Esophagus muscularis mucosa (tissue), 4 donors: Measurements from ENCODE around the gene KCNJ6. TPM values are rescaled to one million over a fixed set of nuclear protein-coding genes. Genes with fewer than 3 reads are reported as not detected.
A peak's percentile ranks its signal among the peaks of the same experiment; 100 is the strongest.

Source experiments
- DNase-seq: peaks from one replicate; pipeline ENCODE4 v3.0.0-alpha.2; 2017; ENCODE audit errors: extremely low spot score
- H3K27ac ChIP-seq, 4 donors: fragments of 200-600 bp; sonication (generic); replicated peaks in 1 of 4; 1 replicate in 3 of 4; 2 replicates in 1 of 4; pipeline ENCODE4 v1.5.1; 2016 to 2019; ENCODE audit warnings: mild to moderate bottlenecking in 1 of 4
- H3K27me3 ChIP-seq, 4 donors: fragments of 200-600 bp; sonication (generic); one replicate each; pipeline versions ENCODE4 v1.5.1 to v1.6.0; 2016 to 2019
- H3K36me3 ChIP-seq, 4 donors: fragments of 200-600 bp; sonication (generic); one replicate each; pipeline ENCODE4 v1.5.1; 2016 to 2019
- H3K4me1 ChIP-seq, 4 donors: fragments of 200-600 bp; sonication (generic); one replicate each; pipeline ENCODE4 v1.5.1; 2016 to 2019
- H3K4me3 ChIP-seq, 4 donors: fragments of 200-600 bp; sonication (generic); 1 replicate in 2 of 4; 2 replicates in 2 of 4; pipeline ENCODE4 v1.5.1; 2016 to 2019; ENCODE audit warnings: mild to moderate bottlenecking in 4 of 4, moderate library complexity in 1 of 4
- H3K9me3 ChIP-seq, 4 donors: fragments of 200-600 bp; sonication (generic); 1 replicate in 3 of 4; 2 replicates in 1 of 4; pipeline ENCODE4 v1.5.1; 2016 to 2019
- EP300 ChIP-seq: sonication (generic); formaldehyde crosslinking; IDR thresholded peaks from one replicate; pipeline ENCODE4 v1.6.1; 2017; ENCODE audit warnings: antibody characterized with exemption
- POLR2A ChIP-seq: fragments of 450-650 bp; IDR thresholded peaks from one replicate; pipeline ENCODE4 v1.6.1; 2017; ENCODE audit warnings: antibody characterized with exemption, moderate library complexity, mild to moderate bottlenecking, low read depth
- POLR2AphosphoS5 ChIP-seq, 2 donors: sonication (generic); formaldehyde crosslinking; IDR thresholded peaks; one replicate each; pipeline ENCODE4 v1.6.1; 2017; ENCODE audit warnings: antibody characterized with exemption in 2 of 2
- WGBS: methylation state at CpG from one replicate; pipeline ENCODE4 v1.1.5; 2018; 5-methylcytosine and 5-hydroxymethylcytosine counted together
- intact Hi-C: fragments of 100-400 bp; cut with DNase I; formaldehyde crosslinking; loops from one replicate; pipeline ENCODE4 v1.15.1; 2023
- total RNA-seq, 4 donors: library from RNA; depleted of rRNA; stranded (reverse); fragments of >200 nt; gene quantifications; one replicate each; pipeline versions ENCODE4 v1.1.0 to v1.2.1, GENCODE V29; 2016
- TF ChIP-seq, protein P1 (sequence below), 3 experiments: fragments of 200-600 bp in 2 of 3; fragments of 450-650 bp in 1 of 3; sonication (generic) in 2 of 3; IDR thresholded peaks; one replicate each; pipeline ENCODE4 v1.5.1; 2017 to 2019; ENCODE audit warnings: antibody characterized with exemption in 3 of 3, mild to moderate bottlenecking in 2 of 3, moderate library complexity in 1 of 3

KCNJ6 gene
- total RNA-seq, 4 donors from 2014 or later = under 0.01 TPM; not detected in 2

DNA sequence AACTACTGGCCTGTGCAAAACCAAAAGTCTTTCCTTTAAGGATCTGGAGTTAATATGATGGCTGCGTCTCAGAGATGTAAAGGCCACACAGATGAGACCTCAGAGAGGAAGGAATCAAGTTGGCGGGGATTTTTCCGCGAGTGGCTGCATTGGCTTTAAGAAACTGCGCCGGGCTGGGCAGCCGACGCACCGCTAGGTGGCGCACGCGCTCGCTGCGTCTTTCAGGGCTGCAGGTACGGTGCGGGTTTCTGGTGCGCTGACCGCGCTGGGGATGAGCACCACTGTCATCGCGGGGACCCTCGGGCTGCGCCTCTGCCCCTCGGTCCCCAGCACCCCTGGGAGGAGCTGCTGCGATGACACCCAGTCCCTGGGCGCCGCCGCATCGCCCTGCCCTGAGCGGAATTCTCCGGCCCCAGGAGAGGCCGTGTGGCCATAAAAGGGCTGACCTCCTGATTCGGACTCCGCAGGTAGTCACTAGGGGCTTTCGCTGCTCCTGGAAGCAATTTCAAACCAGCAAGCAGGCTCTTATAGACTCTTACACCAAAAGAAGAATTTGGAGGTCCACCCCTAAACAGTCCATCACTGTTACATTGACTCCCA lies 241.0 kb downstream of the KCNJ6 start:
- Histone ChIP-seq H3K4me3 (peak overlapping the region; percentile 13 to 48 (median 21)), H3K36me3 (no peaks in the 10 kb centered on the region), H3K9me3 (peaks cover 0 to 9% (median 4%) of the 10 kb centered on the region in 4 donors), H3K4me1 (peaks cover 4 to 10% (median 6%) of the 10 kb centered on the region in 4 donors), H3K27me3 (peaks cover 0 to 23% (median 0%) of the 10 kb centered on the region in 4 donors), H3K27ac (no peak overlapping the region)
- TF ChIP-seq POLR2A = no peak
- no peak for TF ChIP-seq POLR2AphosphoS5 (IDR thresholded peaks at IDR 0.05)
- TF ChIP-seq EP300 = no peak
- TF ChIP-seq, protein P1, sequence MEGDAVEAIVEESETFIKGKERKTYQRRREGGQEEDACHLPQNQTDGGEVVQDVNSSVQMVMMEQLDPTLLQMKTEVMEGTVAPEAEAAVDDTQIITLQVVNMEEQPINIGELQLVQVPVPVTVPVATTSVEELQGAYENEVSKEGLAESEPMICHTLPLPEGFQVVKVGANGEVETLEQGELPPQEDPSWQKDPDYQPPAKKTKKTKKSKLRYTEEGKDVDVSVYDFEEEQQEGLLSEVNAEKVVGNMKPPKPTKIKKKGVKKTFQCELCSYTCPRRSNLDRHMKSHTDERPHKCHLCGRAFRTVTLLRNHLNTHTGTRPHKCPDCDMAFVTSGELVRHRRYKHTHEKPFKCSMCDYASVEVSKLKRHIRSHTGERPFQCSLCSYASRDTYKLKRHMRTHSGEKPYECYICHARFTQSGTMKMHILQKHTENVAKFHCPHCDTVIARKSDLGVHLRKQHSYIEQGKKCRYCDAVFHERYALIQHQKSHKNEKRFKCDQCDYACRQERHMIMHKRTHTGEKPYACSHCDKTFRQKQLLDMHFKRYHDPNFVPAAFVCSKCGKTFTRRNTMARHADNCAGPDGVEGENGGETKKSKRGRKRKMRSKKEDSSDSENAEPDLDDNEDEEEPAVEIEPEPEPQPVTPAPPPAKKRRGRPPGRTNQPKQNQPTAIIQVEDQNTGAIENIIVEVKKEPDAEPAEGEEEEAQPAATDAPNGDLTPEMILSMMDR (IDR thresholded peaks at IDR 0.05) = peak in 2 of 3 experiments; percentile 68 to 87
- no peak for DNase-seq
- intact Hi-C loops = loop anchor here (10.0 kb wide), 2 partner anchors 449 to 679 kb away; no protein-coding TSS in a partner anchor
- WGBS = 18% methylated on average over 7 of the region's 35 CpGs

- TF ChIP-seq EP300 = no peak
- H3K36me3 ChIP-seq = no peaks in the 10 kb centered on the region
- H3K4me1 ChIP-seq = peaks cover 4 to 10% (median 6%) of the 10 kb centered on the region in 4 donors
- DNase-seq = no peak
- H3K4me3 ChIP-seq = no peak overlapping the region
- no peak overlapping the region for H3K27ac ChIP-seq
- peaks cover 0 to 6% (median 3%) of the 10 kb centered on the region in 4 donors for H3K9me3 ChIP-seq
- WGBS = 90% methylated on average over 9 of the region's 9 CpGs
- intact Hi-C loops = loop anchor here (10.0 kb wide), 2 partner anchors 451 to 681 kb away; no protein-coding TSS in a partner anchor
- H3K27me3 ChIP-seq = peaks cover 0 to 23% (median 0%) of the 10 kb centered on the region in 4 donors
These were observed 242.3 kb downstream of the KCNJ6 start for GRCh38 chr21:37673801-37674575.

DNA sequence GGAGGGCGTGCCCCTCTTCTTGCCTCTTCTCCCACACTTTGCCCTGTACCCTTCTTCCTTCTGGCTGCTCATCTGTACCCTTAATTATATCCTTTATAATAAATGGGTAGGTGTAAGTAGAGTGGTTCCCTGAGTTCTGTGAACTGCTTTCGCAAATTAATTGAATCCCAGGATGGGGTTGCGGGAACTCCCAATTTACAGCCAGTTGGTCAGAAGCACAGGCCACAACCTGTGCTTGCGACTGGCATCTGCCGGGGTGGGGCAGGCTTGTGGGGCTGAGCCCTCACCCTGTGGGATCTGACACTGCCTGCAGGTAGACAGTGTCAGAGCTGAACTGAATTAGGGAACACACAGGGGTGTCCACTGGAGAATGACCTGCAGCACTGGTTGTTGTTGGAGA lies 244.9 kb downstream of the KCNJ6 start:
- DNase-seq = no peak
- Histone ChIP-seq H3K4me1 (peaks cover 4 to 10% (median 6%) of the 10 kb centered on the region in 4 donors), H3K36me3 (no peaks in the 10 kb centered on the region), H3K9me3 (no peaks in the 10 kb centered on the region), H3K27ac (no peak overlapping the region), H3K4me3 (no peak overlapping the region), H3K27me3 (peaks cover 0 to 18% (median 0%) of the 10 kb centered on the region in 4 donors)
- intact Hi-C loops = loop anchor here (10.0 kb wide), 2 partner anchors 453 to 683 kb away; no protein-coding TSS in a partner anchor
- WGBS = 100% methylated on average over 5 of the region's 5 CpGs
- TF ChIP-seq, protein P1 (IDR thresholded peaks at IDR 0.05) = no peak
- TF ChIP-seq POLR2AphosphoS5 (IDR thresholded peaks at IDR 0.05) = no peak
- no peak for TF ChIP-seq EP300

DNA sequence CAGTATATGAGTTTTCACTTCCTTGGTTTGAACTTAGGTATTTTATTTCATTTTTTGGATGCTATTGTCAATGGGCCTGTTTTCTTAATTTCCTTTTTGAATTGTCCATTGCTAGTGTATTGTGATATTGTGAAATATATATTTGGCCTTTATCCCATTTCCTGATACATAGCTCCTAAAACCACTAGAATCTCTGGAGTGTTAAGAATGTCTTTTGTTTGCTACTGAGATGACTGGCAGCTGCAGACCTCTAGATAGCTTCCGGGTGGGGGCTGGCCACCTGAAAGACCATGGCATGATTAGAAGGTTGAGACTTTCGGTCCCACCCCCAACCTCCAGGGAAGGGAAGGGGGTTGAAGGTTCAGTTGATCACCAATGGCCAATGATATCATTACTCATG lies 245.4 kb downstream of the KCNJ6 start:
- WGBS = 76% methylated on average over 2 of the region's 2 CpGs
- H3K4me3 ChIP-seq = no peak overlapping the region
- no peaks in the 10 kb centered on the region for H3K36me3 ChIP-seq
- DNase-seq = no peak
- no peak overlapping the region for H3K27ac ChIP-seq
- peaks cover 7 to 15% (median 9%) of the 10 kb centered on the region in 4 donors for H3K4me1 ChIP-seq
- intact Hi-C loops = loop anchor here (10.0 kb wide), 2 partner anchors 454 to 684 kb away; no protein-coding TSS in a partner anchor
- TF ChIP-seq POLR2A = no peak
- TF ChIP-seq EP300 = no peak
- TF ChIP-seq POLR2AphosphoS5 (IDR thresholded peaks at IDR 0.05) = no peak
- TF ChIP-seq, protein P1 (IDR thresholded peaks at IDR 0.05) = no peak
- H3K9me3 ChIP-seq = no peaks in the 10 kb centered on the region
- peaks cover 0 to 18% (median 0%) of the 10 kb centered on the region in 4 donors for H3K27me3 ChIP-seq

DNA sequence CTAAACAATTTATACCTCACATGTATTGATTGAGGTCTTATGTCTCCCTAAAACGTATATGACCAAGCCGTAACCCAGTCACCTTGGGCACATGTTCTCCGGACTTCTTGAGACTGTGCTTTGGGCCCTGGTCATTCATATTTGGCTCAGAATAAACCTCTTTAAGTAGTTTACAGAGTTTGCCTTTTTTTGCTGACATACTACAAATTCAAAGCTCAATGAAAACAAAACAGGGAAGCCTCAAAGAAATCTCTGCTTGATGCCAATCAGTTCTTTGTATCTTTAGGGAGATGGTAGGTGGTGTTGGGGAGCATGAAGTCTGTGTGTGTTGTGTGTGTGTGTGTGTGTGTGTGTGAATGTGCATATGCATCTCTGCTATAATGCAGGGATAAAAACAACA lies 247.0 kb downstream of the KCNJ6 start:
- DNase-seq = no peak
- Histone ChIP-seq H3K9me3 (no peaks in the 10 kb centered on the region), H3K27me3 (peaks cover 0 to 11% (median 0%) of the 10 kb centered on the region in 4 donors), H3K4me3 (no peak overlapping the region), H3K27ac (no peak overlapping the region), H3K4me1 (peaks cover 6 to 16% (median 15%) of the 10 kb centered on the region in 4 donors), H3K36me3 (no peaks in the 10 kb centered on the region)
- TF ChIP-seq POLR2A (no peak), EP300 (no peak), POLR2AphosphoS5 (IDR thresholded peaks at IDR 0.05) (no peak)
- TF ChIP-seq, protein P1 (IDR thresholded peaks at IDR 0.05) = no peak
- intact Hi-C loops = no loop called here
- WGBS = 90% methylated on average over 3 of the region's 3 CpGs
